NCI-H446 treated with DMSO at 0.1 percent for 48 hours (cell line): Measurements from ENCODE around the gene PPT2.
"Not testable (repeated sequence)": the region's sequence is repeated elsewhere in the genome, so short reads cannot be mapped to it uniquely, and the experiment has no call there.

Experiments used
- DNase-seq: peaks from one replicate; lab custom pipeline; 2025; lab: John Stamatoyannopoulos, UW

The PPT2 gene

GRCh38 chr6:32176476-32177182 lies 22.7 kb downstream of the PPT2 start:
- DNase-seq = no peak

GRCh38 chr6:32177183-32177787 lies 23.3 kb downstream of the PPT2 start:
- DNase-seq = peak; percentile 82

GRCh38 chr6:32177788-32178546 lies 24.0 kb downstream of the PPT2 start, which contains the start of gene RNF5:
Gene RNF5 (plus strand): TSS chr6:32178405. CDS start chr6:32178512, 107 bp downstream.
- peak; percentile 100 for DNase-seq

GRCh38 chr6:32178547-32179440 lies 24.9 kb downstream of the PPT2 start:
- DNase-seq = no peak

GRCh38 chr6:32179766-32180405 lies 25.9 kb downstream of the PPT2 start:
- no peak for DNase-seq

GRCh38 chr6:32181148-32181702 lies 27.3 kb downstream of the PPT2 start:
- no peak for DNase-seq

- no peak for DNase-seq
These were observed 28.1 kb downstream of the PPT2 start for GRCh38 chr6:32181915-32182529.

GRCh38 chr6:32182555-32182981 lies 28.6 kb downstream of the PPT2 start:
- DNase-seq = no peak

GRCh38 chr6:32183030-32183429 lies 29.1 kb downstream of the PPT2 start:
- DNase-seq = no peak

GRCh38 chr6:32183483-32184083 lies 29.6 kb downstream of the PPT2 start:
- no peak for DNase-seq

GRCh38 chr6:32184084-32184640 lies 30.2 kb downstream of the PPT2 start, which contains the start of gene AGER:
Gene AGER (minus strand): TSS chr6:32184253. CDS start chr6:32184222, 31 bp downstream.
- DNase-seq = no peak

GRCh38 chr6:32185681-32186131 lies 31.8 kb downstream of the PPT2 start:
- DNase-seq = not testable (repeated sequence)

GRCh38 chr6:32186151-32186840 lies 32.4 kb downstream of the PPT2 start:
- DNase-seq = not testable (repeated sequence)

GRCh38 chr6:32187009-32187709 lies 33.2 kb downstream of the PPT2 start:
- no peak for DNase-seq

- not testable (repeated sequence) for DNase-seq
These were observed 33.9 kb downstream of the PPT2 start for GRCh38 chr6:32187725-32188380.

- DNase-seq = no peak
These were observed 34.6 kb downstream of the PPT2 start for GRCh38 chr6:32188381-32189068.

GRCh38 chr6:32189069-32189741 lies 35.3 kb downstream of the PPT2 start:
- DNase-seq = no peak
